ENCODE results near the gene ME3.

GRCh38 chr11:86565801-86566312 lies 106.6 kb downstream of the ME3 start:
- TF ChIP-seq EZH2 (IDR thresholded peaks at IDR 0.05), result no peak
- TF ChIP-seq, protein P1, sequence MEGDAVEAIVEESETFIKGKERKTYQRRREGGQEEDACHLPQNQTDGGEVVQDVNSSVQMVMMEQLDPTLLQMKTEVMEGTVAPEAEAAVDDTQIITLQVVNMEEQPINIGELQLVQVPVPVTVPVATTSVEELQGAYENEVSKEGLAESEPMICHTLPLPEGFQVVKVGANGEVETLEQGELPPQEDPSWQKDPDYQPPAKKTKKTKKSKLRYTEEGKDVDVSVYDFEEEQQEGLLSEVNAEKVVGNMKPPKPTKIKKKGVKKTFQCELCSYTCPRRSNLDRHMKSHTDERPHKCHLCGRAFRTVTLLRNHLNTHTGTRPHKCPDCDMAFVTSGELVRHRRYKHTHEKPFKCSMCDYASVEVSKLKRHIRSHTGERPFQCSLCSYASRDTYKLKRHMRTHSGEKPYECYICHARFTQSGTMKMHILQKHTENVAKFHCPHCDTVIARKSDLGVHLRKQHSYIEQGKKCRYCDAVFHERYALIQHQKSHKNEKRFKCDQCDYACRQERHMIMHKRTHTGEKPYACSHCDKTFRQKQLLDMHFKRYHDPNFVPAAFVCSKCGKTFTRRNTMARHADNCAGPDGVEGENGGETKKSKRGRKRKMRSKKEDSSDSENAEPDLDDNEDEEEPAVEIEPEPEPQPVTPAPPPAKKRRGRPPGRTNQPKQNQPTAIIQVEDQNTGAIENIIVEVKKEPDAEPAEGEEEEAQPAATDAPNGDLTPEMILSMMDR (IDR thresholded peaks at IDR 0.05), result no peak
- TF ChIP-seq EZH2phosphoT487 (IDR thresholded peaks at IDR 0.05), result no peak

Measured in neural progenitor cell (in vitro differentiated cells).